Uterus (tissue), 2 donors: ENCODE results near the gene SEMA4B.

Experiments used
- POLR2A ChIP-seq, 2 donors: fragments of 450-650 bp; IDR thresholded peaks; one replicate each; pipeline ENCODE4 v1.6.1; 2016; ENCODE audit warnings: antibody characterized with exemption in 2 of 2, mild to moderate bottlenecking in 1 of 2, moderate library complexity in 1 of 2
- TF ChIP-seq, protein P1 (sequence below), 4 experiments: fragments of 200-600 bp in 2 of 4; fragments of 450-650 bp in 2 of 4; sonication (generic) in 2 of 4; IDR thresholded peaks; one replicate each; pipeline ENCODE4 v1.5.1; 2016 to 2019; ENCODE audit warnings: antibody characterized with exemption in 4 of 4, mild to moderate bottlenecking in 2 of 4, moderate library complexity in 1 of 4

DNA sequence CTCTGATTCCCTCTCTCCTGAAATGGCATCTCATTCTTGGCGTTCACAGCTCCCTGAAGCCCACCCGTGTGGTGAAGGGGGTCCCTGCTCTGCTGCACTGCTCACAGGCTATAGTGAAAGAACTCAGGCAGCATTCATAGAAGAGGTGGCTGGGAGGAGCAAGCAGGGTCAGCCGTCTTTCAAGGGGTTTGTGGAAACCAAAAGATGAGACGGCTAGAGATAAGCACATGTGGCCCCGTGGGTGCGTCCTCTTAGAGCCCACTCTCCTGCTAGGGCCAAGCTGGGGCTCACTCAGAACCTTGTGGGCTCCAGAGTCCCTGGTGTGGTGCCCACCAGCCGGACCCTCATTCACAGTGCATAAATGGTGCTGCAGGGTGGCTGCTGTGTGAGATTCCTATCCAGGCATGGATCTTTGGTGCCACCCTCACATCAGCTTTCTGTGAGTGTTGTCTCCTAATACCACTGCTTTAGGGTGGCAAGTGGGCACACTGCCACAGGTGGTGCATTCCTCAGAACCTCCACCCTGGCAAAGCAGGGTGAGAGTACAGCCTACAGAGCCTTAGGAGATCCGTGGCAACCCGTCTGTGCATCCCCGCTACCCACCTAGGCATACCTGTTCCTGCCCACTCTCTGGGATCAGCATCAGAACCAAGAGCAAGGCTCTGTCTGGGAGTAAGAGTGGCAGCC is 11.2 kb upstream of the SEMA4B start:
- TF ChIP-seq, protein P1, sequence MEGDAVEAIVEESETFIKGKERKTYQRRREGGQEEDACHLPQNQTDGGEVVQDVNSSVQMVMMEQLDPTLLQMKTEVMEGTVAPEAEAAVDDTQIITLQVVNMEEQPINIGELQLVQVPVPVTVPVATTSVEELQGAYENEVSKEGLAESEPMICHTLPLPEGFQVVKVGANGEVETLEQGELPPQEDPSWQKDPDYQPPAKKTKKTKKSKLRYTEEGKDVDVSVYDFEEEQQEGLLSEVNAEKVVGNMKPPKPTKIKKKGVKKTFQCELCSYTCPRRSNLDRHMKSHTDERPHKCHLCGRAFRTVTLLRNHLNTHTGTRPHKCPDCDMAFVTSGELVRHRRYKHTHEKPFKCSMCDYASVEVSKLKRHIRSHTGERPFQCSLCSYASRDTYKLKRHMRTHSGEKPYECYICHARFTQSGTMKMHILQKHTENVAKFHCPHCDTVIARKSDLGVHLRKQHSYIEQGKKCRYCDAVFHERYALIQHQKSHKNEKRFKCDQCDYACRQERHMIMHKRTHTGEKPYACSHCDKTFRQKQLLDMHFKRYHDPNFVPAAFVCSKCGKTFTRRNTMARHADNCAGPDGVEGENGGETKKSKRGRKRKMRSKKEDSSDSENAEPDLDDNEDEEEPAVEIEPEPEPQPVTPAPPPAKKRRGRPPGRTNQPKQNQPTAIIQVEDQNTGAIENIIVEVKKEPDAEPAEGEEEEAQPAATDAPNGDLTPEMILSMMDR (IDR thresholded peaks at IDR 0.05) = no peak
- TF ChIP-seq POLR2A (IDR thresholded peaks at IDR 0.05) = no peak
